HepG2 (cell line): ENCODE data around the gene ERMARD. TPM values are rescaled to one million over a fixed set of nuclear protein-coding genes. Genes with fewer than 3 reads are reported as not detected.
A peak's percentile ranks its signal among the peaks of the same experiment; 100 is the strongest.

ENCODE experiments used
- E2F1 ChIP-seq: sonication (generic); formaldehyde crosslinking; IDR thresholded peaks from 2 replicates; pipeline ENCODE4 v1.5.0; 2020; ENCODE audit warnings: missing genetic modification reagents
- FLYWCH1 ChIP-seq: sonication (generic); formaldehyde crosslinking; IDR thresholded peaks from 2 replicates; pipeline ENCODE4 v1.8.1; 2023; ENCODE audit warnings: mild to moderate bottlenecking, missing genetic modification reagents
- FOXO4 ChIP-seq: sonication (generic); formaldehyde crosslinking; conservative IDR thresholded peaks from 2 replicates; pipeline ENCODE4 v1.8.1; 2023; ENCODE audit warnings: missing genetic modification reagents
- HMGXB4 ChIP-seq, 2 experiments: sonication (generic) in 1 of 2; formaldehyde crosslinking in 1 of 2; IDR thresholded peaks; 2 replicates each; pipeline versions ENCODE4 v1.4.0 to v1.6.1; 2018 to 2020; ENCODE audit warnings: missing genetic modification reagents in 2 of 2, borderline replicate concordance in 1 of 2, low read depth in 1 of 2, mild to moderate bottlenecking in 1 of 2, missing biosample characterization in 1 of 2
- HNF1B ChIP-seq: sonication (generic); formaldehyde crosslinking; IDR thresholded peaks from 2 replicates; pipeline ENCODE4 v1.5.1; 2020; ENCODE audit warnings: mild to moderate bottlenecking, moderate library complexity, missing genetic modification reagents
- HNF4G ChIP-seq, 2 experiments: sonication (generic) in 1 of 2; formaldehyde crosslinking in 1 of 2; IDR thresholded peaks; 2 replicates each; pipeline versions ENCODE4 v1.4.0 to v1.6.1; 2011 to 2020; ENCODE audit warnings: borderline replicate concordance in 2 of 2, low read depth in 2 of 2, mild to moderate bottlenecking in 2 of 2, low read length in 1 of 2, missing genetic modification reagents in 1 of 2, moderate library complexity in 1 of 2
- HOXA7 ChIP-seq: sonication (generic); formaldehyde crosslinking; IDR thresholded peaks from 2 replicates; pipeline ENCODE4 v1.8.1; 2022; ENCODE audit warnings: mild to moderate bottlenecking, missing genetic modification reagents, moderate library complexity
- MED8 ChIP-seq: sonication (generic); formaldehyde crosslinking; IDR thresholded peaks from 2 replicates; pipeline ENCODE4 v1.8.1; 2023; ENCODE audit warnings: mild to moderate bottlenecking, missing genetic modification reagents; ENCODE audit not compliant: insufficient replicate concordance
- NCOA2 ChIP-seq: sonication (generic); formaldehyde crosslinking; IDR thresholded peaks from 2 replicates; pipeline ENCODE4 v1.8.0; 2022; ENCODE audit warnings: inconsistent platforms
- SKI ChIP-seq: fragments of 450-650 bp; IDR thresholded peaks from one replicate; pipeline ENCODE4 v1.6.1; 2018; ENCODE audit warnings: mild to moderate bottlenecking; ENCODE audit not compliant: partially characterized antibody
- TIGD3 ChIP-seq: sonication (generic); formaldehyde crosslinking; IDR thresholded peaks from 2 replicates; pipeline ENCODE4 v1.5.1; 2020; ENCODE audit warnings: mild to moderate bottlenecking, missing genetic modification reagents, borderline replicate concordance
- ZNF276 ChIP-seq: sonication (generic); formaldehyde crosslinking; IDR thresholded peaks from 2 replicates; pipeline ENCODE4 v1.4.0; 2020; ENCODE audit warnings: mild to moderate bottlenecking, low read depth, missing genetic modification reagents
- ZNF576 ChIP-seq: sonication (generic); formaldehyde crosslinking; IDR thresholded peaks from 2 replicates; pipeline ENCODE4 v1.4.0; 2020; ENCODE audit warnings: mild to moderate bottlenecking, missing genetic modification reagents
- ZNF773 ChIP-seq: sonication (generic); formaldehyde crosslinking; IDR thresholded peaks from 2 replicates; pipeline ENCODE4 v1.4.0; 2020; ENCODE audit warnings: missing genetic modification reagents, borderline replicate concordance
- polyA plus RNA-seq, 8 experiments: library from polyadenylated mRNA; depleted of rRNA in 3 of 8; stranded (reverse) in 7 of 8; unstranded in 1 of 8; fragments of >200 nt; fragmentation: Illumina TruSeq in 4 of 8; extraction: Trizol in 4 of 8; gene quantifications; 2 replicates each; pipeline versions ENCODE4 v1.2.1 to v1.2.3, GENCODE V29; 2011 to 2016; ENCODE audit warnings: low read depth in 4 of 8, missing spikeins in 1 of 8, mixed read lengths in 1 of 8; ENCODE audit not compliant: insufficient read depth in 1 of 8
- total RNA-seq, 5 experiments: library from RNA; depleted of rRNA; stranded (reverse); fragments of >200 nt; fragmentation: Illumina TruSeq; extraction: Trizol; gene quantifications; 2 replicates each; pipeline ENCODE4 v1.2.3, GENCODE V29; 2016; ENCODE audit warnings: low read depth in 1 of 5

Gene ERMARD
- total and polyA plus RNA-seq, 2 of the 13 experiments (the other 11 are each of a cell fraction or from before 2014, with no cell fraction given): 8.8 to 10.7 TPM

- no peak; the same call in 1 of the 2 replicates for TF ChIP-seq FOXO4 (CRISPR knock-in tag)
- peak; percentile 80; the same call in 1 of the 2 replicates for TF ChIP-seq HNF4G (IDR thresholded peaks at IDR 0.05; ENCODE audit: borderline replicate concordance, low read depth, low read length)
- no peak; the same call in 1 of the 2 replicates for TF ChIP-seq HNF4G (CRISPR knock-in tag; IDR thresholded peaks at IDR 0.05; ENCODE audit: borderline replicate concordance, low read depth)
- TF ChIP-seq HMGXB4 (CRISPR knock-in tag; IDR thresholded peaks at IDR 0.05; ENCODE audit: borderline replicate concordance in 1 of 2, low read depth in 1 of 2): peak; percentile 7 to 75; a peak in 2 of 4 replicates
- no peak; the same call in 1 of the 2 replicates for TF ChIP-seq ZNF773 (CRISPR knock-in tag)
- TF ChIP-seq ZNF276 (CRISPR knock-in tag): no peak; the same call in 1 of the 2 replicates
- TF ChIP-seq HOXA7 (CRISPR knock-in tag): no peak
- TF ChIP-seq E2F1 (CRISPR knock-in tag): no peak
- TF ChIP-seq SKI: peak; percentile 48
- no peak for TF ChIP-seq MED8 (CRISPR knock-in tag)
- no peak for TF ChIP-seq FLYWCH1
- TF ChIP-seq ZNF576 (CRISPR knock-in tag): no peak
- TF ChIP-seq TIGD3: no peak
- peak; percentile 92 for TF ChIP-seq NCOA2
- TF ChIP-seq HNF1B (CRISPR knock-in tag): peak; percentile 14; the same call in 1 of the 2 replicates
These were observed 26.0 kb upstream of the ERMARD start (continued) for GRCh38 chr6:169725125-169726048.
